Suppressor macrophage treated with lipopolysaccharide for 1 hour (primary cell): Measurements from ENCODE around the gene NUDT16L1.

Experiments used
- DNase-seq, 3 donors: peaks; one replicate each; pipeline ENCODE4 v3.0.0-alpha.2; 2020 to 2022

Gene NUDT16L1

DNA sequence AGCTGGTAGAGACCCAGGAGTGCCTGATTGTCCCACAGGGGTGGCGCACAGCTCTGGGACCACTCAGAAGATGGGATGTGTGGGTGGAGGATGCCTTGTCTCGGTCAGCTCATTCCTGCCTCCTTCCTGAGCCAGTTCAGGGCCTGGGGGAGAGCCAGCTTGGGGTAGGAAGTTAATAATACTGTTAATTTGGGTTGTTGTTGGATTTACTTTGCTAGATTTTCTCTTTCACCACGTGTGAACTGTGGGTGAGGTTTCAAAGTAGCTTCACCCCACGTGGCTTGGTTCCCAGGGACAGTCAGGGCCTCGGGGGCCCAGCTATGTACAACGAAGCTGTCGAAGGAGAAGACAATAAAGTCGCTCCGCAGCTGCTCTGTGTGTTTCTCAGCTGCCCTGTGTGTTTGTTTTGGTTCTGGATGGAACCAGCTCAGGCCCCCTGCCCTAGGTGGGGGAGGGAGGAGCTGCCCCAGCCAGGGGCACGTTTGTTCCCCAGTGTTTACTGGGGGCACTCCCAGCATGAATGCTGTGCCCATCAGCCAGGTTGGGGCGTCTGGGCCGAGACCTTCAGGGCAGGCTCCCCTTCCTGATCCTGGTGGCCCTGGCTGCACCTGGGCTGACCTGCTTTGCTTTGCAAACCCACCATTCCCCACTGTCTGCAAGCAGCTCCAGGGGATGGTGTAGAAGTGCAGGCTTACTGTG is 2.3 kb downstream of the NUDT16L1 start:
- DNase-seq = no peak

- no peak for DNase-seq
Observed at GRCh38 chr16:4696172-4696904, 3.0 kb downstream of the NUDT16L1 start.

DNA sequence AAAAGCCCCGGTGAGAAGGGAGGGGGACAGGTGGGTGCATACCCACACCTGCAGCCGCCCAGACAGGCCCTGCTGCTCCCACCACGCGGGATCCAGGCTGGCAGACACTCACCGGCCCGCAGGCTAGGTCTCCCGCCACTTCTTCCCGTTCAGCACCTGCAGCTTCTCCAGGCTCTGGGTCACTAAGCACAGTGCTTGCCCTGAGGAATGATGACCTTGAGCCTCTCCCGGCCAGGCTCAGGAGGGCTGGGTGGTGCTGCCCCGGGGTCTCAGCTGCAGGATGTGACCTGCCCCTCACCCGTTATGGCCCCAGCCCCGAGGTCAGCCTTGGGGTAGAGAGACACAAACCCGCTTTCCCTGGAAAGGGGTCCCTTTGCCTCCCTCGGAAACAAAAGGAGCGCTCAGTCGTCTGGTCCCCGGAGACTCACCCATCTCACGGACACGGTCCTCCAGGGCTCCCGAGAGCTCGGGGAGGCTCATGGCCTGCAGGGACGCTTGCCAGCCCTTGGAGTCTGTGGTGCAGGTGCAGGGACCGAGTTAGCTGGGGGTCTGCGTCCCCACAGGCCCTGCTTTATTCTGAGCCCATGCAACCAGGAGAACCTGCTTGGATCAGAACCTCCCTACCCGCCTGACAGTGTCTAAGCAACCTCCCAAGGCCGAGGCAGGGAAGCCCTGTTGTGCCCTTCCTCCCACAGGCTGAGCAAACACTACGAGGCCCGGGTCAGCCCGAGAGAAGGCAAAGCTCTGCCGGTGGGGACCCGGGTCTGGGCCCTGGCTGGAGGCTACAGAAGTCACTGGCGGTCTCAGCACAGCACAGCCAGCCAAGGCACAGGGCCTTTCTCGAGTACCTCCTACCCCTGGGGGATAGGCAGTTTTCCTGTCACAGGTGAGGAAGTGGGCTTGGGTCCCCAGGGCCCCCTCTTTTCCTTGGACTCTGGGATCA is 3.8 kb downstream of the NUDT16L1 start:
- DNase-seq = no peak

DNA sequence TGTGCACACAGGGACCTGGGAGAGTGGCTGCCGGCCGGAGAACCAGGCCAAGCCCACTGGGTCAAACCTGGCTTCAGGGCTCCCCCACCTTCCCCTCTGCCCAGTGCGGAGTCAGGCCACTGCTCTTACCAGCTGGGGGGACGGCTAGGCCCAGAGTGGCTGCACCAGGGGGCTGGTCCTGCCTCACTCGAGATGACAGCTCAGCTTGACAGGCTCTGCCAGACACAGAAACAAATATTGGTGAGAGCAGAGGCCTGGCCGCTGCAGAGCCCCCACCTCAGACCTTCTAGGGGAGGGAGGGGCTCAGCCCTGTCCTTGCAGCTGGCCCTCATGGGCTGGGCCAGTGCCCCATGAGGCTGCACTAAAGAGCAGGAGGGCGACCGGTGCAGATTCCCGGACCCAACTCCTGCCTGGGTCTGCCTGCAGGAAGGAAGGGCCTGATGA is 4.5 kb downstream of the NUDT16L1 start:
- DNase-seq = no peak

- DNase-seq = no peak
Observed at GRCh38 chr16:4698321-4699045, 5.1 kb downstream of the NUDT16L1 start.

GRCh38 chr16:4699046-4699556 is 5.7 kb downstream of the NUDT16L1 start:
- no peak for DNase-seq

- DNase-seq = no peak
Observed at GRCh38 chr16:4700380-4700996, 7.1 kb downstream of the NUDT16L1 start.

DNA sequence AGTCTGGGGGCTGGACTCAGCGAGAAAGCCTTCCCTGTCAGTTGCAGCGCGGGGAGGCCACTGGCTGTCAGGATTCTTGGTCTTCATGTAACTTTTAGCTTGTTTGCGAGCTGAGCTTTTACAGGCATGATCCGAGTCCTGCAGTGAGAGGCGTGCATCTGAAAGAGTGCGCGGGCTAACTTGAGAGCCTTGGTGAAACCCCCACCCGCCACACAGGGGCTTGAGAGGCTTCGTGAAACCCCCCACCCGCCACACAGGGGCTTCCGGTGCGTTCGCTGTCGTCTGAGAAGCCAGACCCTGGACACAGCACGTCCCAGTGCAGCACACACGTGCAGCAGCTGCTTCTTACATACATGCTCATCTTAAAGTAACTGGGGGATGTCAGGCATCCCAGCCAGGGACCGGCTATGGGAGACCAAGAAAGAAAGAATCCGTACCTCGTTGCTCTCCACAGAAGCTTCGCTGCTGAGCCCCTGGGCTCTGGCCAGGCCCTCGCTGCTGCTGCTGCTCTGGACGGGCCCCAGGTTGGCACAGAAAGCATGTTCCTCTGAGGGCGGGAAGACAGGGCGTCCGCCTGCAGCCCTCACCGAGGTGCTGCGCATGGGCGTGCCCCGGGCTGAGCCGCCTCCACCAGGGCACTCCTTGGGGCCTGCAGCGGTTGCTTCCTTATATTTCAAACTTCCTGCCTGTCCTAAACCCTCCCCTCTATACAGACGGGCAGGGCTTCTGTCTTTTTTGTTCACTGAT is 7.8 kb downstream of the NUDT16L1 start:
- DNase-seq = no peak

GRCh38 chr16:4701791-4702465 is 8.6 kb downstream of the NUDT16L1 start:
- DNase-seq = no peak

DNA sequence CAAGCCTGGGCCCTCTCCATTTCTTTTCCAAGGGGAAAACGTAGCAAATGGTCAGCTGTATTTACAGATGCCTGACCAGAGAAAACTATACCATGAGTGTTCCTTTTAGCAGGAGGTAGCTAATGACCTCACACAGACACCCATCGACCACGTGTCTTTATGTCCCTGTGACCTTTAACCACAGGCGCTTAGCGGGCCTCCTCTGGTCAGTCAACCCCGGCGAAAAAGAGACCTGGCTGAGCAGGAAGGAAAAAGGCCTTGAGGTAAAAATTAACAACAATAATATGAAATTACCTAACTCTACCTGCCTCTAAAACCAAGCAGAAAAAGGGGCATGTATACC is 9.1 kb downstream of the NUDT16L1 start:
- no peak for DNase-seq

DNA sequence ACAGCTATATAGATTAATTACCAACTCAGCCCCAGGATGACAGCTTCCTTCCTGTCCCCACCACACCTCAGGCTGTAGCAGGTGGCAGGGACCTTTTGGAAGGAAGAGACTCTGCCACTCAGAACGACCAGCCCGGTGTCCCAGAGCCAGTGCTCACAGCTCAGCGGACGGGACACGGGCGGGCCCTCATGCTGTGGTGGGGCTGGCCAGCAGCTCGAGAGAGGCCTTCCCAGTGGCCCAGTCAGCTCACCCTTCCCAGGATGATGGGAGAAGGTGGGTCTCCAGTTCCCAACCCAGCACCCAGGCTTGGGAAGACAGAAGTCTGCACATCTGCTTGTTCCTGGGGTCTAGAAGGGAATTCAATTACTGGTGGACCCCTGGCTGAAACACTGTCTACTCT is 10.5 kb downstream of the NUDT16L1 start:
- no peak for DNase-seq

DNA sequence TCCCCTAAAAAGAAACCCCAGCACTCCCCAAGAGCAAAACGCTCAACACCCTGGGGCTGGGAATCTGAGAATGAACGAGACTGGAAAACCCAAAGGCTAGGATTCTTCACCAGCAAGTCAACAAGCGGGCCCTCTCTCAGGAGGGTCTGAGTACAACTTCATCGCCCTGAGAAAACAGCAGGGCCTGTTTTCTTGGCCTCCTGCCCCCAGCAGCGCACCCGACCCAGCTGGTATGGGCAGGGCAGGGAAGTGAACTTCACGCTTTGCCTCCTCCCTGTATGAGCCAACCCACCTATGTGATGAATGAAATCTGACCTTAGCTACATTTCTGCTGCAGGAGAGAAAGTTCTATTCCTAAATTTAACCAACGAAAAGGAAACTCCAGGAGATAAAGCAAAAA is 11.1 kb downstream of the NUDT16L1 start:
- DNase-seq = no peak

DNA sequence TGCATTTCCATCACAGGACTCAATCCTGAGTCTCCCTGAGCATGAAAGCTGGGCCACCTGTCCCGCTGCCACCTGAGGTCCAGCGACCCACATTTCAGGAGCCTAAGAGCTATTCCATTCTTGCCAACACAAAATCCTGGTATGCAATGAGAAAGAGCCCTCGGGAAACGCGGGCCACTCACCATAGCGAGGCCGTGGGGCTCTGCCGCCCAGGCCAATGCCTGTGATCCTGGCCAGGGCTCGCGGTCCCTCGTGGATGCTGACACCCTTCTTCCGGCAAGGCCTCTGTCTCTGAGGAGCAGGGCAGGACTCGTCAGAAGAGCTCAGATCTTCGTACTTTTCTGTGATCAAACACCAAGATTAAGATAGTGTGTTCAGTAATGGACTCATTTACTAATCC is 11.6 kb downstream of the NUDT16L1 start:
- no peak for DNase-seq

DNA sequence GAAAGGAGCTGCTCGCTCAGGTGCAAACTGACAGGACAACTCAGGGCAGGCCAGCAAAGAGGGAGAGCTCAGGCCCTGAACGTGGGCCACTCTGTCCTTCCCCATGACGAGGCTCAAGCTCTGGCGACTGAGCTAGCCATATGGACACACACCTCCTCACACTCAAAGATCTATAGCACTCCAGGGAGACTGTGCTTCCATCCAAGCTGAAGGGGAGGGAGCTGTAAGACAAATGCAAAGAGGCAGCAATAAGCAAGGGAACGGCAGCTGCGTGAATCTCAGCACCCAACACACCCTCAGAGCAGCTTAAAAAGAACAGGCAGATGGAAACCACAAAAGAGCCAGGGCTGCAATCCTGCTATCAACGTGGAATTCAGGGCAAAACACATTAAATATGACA is 13.5 kb downstream of the NUDT16L1 start:
- no peak for DNase-seq

GRCh38 chr16:4709481-4709880 is 16.1 kb downstream of the NUDT16L1 start:
- DNase-seq = no peak

- no peak for DNase-seq
Observed at GRCh38 chr16:4713663-4714501, 20.5 kb downstream of the NUDT16L1 start.

GRCh38 chr16:4714996-4715395 is 21.6 kb downstream of the NUDT16L1 start:
- no peak for DNase-seq

GRCh38 chr16:4718466-4718865 is 25.1 kb downstream of the NUDT16L1 start:
- DNase-seq = no peak

- no peak for DNase-seq
Observed at GRCh38 chr16:4723071-4723767, 29.9 kb downstream of the NUDT16L1 start.
